ENCODE data around the gene EML5.

GRCh38 chr14:88821888-88822287 is 29.1 kb upstream of the EML5 start:
- TF ChIP-seq CTCF (conservative IDR thresholded peaks at IDR 0.05; ENCODE audit: low read depth, low read length): no peak
- TF ChIP-seq EZH2 (IDR thresholded peaks at IDR 0.05; ENCODE audit: borderline replicate concordance, low read depth, low read length, poor library complexity, severe bottlenecking): no peak
